ENCODE data around the gene ATP11C.
"Not testable (repeated sequence)": the region's sequence is repeated elsewhere in the genome, so short reads cannot be mapped to it uniquely, and the experiment has no call there.

The ATP11C gene

DNA sequence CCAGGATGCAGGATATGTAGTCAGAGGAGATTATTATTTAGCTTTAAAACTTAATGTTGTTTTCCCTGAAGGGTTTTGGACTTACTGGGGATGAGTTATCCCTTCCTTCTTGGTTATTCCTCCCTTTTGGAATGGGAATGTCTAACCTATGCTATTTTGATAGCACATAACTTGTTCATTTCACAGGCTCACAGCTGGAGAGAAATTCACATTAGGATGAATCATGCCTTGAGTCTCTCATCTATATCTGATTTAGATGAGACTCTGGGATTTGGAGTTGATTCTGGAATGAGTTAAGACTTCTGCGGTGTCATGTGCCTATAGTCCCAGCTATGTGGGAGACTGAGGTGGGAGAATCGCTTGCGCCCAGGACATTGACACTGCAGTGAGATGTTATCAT lies 81.1 kb downstream of the ATP11C start:
- DNase-seq = no peak

DNA sequence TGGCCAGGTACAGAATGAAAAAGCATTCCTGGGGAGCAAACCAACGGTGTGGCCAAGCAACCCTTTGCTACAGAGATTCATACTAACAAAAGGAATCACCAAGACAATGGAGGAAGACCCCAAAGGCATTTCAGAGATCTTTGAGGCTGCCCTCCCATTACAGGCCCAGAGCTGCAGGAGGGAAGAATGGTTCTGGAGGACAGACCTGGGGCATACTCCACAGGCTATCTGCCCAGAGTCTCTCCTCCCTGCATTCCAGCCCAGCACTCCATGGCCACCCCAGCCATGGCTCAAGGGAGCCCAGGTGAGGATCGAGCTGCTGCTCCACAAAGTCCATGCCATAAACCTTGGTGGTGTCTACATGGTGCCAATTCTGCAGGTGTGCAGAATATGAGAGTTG lies 81.9 kb downstream of the ATP11C start:
- no peak for DNase-seq

DNA sequence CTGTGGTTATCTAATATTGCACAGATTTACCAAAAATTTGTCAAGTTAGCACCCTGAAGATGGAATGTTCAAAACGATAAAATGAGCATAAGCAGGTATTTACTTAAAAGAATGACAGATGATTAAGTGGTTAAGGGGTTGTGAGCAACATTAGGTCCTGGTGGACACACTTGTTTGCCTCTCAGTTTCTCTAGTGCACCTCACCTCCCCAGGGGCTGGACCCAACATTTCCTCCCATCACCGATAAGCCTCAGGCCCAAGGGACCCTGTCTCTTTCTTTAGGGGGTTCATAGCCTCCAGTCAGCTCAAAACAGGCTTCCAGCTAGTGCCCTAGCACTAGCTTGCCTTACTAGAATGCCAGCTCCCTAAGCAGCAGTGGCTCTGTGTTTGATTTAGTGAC lies 88.0 kb downstream of the ATP11C start:
- no peak for DNase-seq

DNA sequence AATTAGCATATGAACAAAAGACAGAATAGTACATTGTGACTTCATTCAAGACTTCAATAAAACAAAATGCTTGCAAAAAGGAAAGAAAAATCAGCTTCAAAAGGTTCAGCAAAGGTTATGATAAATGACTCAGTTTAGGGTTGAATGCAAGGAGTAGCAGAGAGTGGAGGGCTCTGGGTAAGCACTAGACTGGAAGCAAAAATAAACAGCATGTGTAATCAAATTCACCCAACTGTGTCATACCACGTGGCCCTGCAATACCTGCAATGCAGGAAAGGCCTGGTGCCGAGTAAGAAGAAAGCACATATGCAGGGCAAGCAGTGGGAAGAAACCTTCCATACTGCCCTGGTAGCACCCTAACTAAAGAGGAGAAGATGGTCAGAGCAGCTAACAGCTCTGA lies 88.7 kb downstream of the ATP11C start:
- no peak for DNase-seq

DNA sequence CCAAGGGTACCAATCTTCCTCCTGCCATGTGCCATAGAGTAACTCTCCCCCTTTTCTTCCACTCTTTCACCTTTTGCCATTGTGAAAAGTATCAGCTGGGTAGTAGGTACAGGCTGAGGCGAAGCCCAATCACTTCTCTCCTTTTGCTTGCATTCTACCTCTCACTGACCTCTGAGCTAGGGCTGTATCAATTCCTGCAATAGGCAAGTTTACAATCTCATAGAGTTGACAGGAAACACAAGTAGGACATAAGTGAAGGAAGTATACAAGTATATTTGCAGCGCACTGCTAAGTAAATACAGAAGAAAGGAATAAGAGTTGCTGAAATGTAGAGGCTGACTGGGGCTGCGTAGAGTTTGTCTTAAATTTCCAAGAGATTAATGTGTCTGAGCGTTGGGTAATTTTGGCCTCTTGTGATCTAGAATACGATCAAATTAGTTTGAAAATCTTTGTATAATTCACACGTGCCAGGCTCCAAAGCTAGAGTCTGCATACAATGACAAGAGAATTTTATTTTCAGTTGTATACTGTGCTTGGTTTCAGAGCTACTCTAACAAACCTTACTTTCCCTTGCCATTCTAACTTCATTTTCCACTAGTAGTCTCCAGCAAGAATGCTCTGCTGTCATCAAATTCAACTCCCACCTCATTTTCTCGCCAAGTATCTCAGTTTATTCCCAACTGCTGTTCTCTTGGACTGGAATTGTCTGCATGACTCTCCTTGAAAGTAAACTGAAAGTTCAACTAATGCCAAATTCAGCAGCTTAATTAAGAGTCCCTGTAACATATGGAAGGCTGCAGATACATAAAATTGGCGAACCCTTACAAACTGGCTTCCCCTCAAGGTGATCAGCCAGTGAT lies 90.3 kb downstream of the ATP11C start:
- DNase-seq = no peak

DNA sequence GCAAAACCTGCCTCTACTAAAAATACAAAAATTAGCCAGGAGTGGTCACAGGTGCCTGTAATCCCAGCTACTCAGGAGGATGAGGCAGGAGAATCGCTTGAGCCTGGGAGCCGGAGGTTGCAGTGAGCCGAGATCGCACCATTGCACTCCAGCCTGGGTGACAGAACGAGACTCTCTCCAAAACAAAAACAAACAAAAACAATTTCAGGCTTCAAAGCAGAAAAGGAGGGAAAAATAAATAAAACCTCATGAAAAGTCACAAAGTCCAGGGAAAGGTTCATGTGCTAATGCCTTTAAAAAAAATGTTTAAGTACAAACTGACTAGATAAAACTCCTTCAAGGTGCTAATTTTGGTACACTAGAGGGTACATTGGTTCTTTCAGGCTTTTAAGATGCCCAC lies 96.5 kb downstream of the ATP11C start:
- not testable (repeated sequence) for DNase-seq

DNA sequence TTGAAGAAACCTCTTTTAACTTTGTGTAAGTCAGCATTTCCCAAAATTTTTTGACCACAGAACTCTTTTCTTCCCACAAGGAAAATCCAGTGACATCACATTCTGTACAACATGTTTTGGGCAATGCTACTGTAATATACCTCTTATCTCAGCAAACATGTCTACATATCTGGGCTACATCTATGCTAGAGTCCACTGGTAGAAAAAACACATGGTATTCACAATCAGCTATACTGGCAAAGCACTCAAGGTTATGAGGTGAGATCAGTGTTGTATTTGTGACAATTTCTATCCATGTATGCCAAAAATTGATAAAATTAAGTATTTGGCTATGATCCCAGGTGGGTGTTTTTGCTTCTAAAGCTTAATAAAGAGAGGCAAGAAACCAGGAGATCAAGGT lies 98.0 kb downstream of the ATP11C start:
- no peak for DNase-seq

DNA sequence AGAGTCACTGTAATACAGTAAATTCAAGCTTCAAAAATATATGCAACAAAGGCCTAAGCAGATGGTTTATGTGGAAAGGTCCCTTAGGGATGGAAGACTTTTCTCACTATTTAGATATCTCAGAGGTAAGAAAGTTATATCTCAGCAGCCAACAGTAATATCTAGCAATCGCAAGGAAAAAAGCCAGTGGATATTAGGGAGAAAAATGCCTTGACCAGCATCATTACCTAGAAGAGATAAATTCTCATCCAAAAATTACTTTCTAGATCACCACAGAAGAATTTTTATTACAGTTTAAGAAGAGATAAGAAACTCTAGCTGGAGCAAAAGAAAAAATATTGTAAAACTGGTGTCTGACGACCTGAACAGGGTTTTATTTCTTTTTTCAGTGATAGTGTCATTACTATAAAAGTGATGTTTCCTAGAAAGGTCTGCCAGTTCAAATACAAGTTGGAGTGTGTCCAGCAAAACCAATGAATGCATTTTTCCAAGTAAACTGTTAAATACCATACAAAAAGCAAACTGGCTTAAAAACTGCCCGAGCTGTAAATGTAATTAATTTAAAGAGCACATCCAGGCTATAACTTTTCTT lies 100.0 kb downstream of the ATP11C start:
- no peak for DNase-seq

DNA sequence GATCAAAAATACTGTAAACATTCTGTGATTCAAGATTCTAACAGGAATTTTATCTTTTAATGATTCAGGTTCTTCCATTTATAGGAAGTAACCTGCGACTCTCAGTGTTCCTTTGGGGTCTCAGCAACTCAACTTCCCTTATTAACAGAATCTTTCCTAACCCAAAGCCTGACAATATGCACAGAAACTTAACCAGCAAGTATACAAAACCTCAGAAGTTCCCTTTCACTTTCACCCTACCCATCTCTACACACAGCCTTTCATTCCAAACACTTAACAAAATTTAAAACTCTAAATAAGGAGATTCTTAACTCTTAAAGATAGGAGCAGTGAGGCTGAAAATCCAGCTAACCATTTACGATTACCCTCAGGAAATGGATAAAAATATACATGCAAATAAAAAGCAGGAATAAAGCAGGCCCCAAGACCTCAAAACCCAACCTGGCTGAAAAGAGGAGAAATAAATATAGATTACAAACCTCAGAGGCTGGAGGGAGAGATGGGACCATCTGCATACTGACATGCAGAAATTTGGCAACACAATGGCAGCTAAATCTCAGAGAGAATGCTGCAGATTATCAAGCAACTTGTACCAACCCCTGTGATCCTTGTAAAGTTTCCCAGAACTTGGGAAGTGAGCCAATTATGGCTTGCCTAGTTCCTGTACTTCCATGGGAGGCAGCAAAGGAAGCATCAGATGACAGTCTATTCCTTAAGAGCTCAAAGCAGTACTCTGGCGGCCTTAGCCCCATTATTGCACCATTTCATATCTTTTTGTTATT lies 101.0 kb downstream of the ATP11C start:
- no peak for DNase-seq

DNA sequence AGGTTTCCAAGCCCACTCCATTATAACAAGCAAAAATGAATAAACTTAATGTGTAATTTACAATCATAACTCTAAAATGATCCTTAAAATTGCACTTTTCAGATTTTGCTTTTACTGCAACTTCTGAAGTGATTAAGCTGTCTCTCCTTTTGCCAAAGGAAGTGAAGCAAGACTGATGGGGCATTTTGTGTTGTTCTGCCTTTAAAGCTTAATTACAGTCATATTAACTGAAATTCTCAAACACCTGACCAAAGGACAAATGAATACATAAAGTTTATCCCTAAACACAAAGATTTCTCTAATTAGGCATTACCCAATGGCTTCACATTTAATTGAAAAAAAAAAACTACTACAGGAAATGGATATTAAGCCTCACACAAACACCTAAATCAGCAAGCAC lies 101.8 kb downstream of the ATP11C start:
- DNase-seq = no peak

DNA sequence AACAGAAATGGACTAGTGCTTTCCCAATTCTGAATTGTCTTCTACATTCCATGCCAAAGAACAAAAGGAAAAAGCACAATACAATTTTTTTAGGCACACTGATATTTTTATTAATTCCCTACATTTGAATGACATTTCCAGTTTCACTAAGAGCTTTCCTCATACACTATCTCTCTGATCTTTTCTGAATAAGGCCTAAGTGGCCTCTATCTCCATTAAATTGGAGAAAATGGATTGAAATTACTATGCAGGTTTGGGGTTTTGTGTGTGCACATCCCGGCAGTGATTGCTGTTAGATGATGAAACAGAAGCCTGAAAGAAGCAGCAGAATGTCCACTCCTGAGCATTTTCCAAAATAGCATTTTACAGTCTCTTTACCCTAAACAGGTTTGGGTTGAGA lies 104.0 kb downstream of the ATP11C start:
- no peak for DNase-seq

DNA sequence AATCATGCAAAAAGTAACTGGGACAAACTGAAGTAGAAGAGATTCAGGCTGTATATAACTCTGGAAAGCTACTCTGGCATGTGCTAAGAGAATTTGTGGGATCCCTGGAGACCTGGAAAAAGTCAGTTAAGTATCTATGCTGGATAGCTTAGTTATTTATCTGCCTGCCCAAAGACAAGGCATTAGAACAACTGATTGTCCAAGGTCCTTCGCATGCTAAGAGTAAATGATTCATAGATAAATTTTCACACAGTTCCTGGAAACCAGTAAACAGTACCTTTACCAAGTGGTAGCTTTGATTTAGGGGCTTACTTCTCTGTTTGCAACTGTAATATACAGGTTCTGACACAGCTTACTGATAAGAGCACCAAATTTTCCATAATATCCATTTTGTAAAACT lies 104.8 kb downstream of the ATP11C start:
- DNase-seq = no peak

DNA sequence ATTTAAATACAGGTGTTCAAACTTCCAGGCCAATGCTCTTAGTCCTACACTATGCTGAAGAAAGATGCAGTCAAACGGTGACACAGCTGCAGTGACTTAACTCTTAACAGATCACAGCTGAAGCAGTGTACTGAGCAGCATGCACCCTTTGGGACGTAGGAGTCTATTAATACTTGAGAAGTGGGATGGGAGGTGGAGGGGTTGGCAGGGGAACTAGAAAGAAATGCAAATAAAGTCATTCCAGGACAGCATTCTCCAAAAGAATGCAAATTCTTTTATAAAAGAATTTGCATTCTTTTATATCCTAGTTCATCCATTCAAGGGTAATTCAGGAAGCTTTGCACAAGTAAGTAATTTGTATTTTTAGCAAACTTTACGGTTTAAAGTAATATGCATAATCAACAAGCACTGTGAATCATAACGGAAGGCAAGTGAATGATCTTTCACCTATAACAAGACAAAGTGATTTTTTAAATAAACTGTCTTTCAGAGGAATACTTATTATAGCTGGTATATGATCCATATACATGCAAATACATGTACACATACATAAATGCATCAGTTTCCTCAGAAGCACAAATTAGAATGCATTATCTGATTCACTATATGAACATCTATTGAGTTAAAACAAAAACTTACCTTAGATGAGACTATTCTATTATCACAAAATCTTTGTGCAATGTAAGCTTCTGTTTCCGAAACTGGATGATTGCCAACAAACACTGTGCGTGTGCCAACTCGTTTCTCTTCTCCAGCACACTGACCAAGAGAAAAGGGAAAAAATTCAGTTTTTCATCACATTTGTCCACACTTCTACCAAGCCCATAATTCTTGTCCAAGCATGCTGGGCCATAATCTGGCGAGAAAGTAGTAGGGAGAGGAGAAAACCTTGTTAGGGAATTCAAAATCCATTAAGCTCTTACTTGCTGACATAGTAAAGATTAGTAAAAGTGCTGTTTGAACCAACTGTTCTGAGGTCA lies 106.5 kb downstream of the ATP11C start:
- DNase-seq = no peak

DNA sequence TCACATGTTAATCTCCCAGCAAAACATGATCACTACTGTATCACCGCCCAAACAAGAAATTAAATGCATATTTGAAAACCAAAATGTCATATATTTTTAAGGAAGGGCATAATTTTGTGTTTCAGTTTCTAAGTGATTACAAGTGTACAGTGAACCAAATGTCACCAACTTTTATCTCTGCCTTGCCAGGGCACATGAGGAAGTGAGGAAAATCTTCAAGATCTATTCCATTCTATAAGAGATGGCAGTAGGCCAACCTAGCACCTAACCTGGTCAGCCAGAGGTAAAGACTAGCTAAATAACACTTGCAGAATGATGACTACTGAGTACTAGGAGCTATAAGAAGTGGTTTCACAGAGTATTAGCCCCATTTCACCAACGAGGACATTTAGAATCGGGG lies 107.2 kb downstream of the ATP11C start:
- no peak for DNase-seq

DNA sequence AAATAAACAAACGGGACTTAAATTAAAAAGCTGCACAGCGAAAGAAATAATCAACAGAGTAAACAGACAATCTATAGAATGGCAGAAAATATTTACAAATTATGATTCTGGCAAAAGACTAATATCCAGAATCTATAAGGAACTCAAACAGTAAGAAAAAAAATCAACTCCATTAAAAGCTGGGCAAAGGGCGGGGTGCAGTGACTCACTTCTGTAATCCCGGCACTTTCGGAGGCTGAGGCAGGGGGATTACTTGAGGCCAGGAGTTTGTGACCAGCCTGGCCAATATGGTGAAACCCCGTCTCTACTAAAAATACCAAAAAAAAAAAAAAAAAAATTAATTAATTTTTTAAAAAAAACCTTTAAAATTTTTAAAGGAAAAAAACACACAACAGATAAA lies 109.0 kb downstream of the ATP11C start:
- no peak for DNase-seq

DNA sequence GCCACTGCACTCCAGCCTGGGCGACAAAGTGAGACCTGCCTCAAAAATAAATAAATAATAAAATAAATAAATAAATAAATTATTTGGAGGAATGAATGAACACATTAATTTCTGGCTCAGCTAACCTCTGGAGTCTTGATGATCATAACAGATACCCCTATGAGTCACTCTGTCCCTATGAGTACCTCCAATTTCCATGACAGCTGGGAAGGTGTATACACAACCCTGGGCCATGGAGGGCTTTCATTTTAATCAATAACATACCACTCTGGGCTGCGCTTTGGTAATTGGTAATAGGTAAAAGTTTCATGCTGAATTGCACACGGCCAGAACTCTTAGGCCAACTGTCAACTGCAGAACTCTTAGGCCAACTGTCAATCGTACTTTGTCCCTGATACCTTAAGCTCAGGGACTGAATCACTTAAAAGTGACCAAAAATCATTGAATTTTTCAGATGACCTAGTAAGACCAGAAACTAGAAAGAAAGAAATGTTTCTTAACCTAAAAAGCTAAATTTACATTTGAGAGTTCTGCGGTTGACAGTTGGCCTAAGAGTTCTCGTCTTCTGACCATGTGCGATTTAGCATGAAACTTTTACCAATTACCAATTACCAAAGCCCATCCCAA lies 112.4 kb downstream of the ATP11C start:
- DNase-seq = no peak

DNA sequence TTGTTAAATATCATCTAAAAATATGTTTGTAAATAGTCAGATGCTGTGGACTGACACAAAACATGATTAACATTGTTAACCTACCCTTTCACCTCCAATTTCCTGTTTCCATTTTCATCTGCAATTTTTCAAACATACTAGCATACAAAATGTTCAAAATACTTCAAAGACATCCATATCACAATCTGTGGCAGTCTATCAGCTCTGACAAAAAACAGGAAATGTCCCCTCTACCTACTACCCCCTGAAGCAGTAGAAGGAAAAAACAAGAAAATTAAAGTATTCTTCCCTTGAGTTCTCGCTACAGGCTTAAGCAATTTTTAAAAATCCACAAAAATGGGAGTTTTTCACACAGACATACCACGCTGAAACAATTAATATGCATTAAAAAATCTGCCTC lies 116.6 kb downstream of the ATP11C start:
- DNase-seq = no peak

DNA sequence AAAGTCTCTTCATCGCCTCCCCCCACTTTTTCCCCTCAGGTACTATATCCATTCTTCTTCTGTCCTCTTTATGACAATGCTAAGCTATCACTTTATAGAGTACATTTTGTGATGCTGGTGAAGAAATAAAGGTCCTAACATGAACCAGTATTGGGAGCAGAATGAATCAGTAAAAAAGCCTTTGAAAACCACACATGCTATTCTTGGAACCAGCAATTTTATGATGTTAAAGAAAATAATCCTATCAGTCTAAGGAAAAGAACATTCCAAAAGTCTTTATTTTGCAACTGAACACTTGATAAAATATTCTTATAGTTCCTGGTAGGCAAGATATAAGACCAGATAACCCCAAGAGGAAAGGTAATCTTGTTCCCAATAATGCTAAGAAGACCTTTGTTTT lies 117.1 kb downstream of the ATP11C start:
- no peak for DNase-seq

DNA sequence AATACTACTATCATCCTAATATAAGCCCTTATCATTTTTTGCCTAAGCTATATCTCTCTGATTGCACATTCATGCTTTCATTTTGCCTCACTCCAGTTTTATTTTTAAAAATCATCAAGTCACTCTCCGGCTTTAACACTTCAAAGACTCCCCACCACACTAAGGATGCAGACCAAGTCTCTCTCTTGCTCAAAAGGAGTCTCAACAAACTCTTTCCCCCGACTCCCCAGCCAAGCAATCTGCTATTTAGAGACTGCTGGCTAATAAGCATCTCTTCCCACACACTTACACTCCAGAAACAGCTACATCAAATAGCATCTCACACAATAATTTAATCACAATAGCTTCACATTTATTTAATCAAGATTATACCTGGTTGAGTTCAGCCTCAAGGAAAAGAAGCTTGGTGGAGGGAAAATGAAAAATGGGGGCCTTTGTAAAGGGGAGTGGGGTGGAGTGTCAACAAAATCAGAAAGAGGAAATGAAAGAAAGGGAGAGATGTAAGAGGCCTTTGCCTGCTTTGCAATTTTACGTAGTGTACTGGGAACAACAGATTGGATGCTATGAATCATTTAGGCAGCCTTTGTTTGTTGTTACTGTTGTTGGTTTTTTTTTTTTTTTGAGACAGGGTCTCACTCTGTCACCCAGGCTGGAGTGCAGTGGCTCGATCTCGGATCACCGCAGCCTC lies 120.8 kb downstream of the ATP11C start:
- DNase-seq = no peak

DNA sequence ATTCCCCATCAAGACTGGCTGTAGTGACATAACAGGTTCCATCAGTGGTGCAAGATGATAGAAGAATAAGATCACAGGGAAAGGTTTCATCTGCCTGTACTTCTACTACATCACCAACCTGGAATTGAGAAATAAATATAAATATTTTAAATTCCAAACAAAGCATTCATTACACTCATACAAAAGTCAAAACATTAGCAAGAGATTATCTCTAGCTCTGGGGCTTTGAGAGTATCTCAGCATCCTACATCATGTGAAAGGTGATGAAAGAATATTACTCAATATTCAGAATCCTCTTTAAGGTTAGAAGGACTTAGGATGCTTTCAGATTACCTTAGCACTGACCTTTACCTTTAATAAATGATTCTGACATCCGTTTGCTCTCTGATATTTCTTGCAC lies 128.4 kb downstream of the ATP11C start:
- DNase-seq = no peak

DNA sequence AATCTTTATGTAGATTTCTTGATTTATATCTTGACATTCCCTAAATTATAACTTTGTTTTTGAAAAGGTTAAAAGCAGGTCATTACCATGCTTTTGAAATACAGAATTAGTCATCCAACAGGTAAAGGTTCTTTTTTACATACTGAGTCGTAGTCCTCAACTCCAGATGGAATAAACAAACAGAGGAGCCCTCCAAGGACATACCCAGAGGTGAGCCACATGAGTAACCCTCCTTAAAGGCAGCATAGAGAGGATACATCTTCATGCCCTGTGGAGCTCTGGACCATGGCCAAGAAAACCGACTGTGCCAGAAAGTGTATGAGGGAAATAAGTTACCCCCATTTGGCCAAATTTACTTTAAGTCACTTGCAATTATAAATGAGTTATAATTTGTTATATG lies 129.6 kb downstream of the ATP11C start:
- no peak for DNase-seq

DNA sequence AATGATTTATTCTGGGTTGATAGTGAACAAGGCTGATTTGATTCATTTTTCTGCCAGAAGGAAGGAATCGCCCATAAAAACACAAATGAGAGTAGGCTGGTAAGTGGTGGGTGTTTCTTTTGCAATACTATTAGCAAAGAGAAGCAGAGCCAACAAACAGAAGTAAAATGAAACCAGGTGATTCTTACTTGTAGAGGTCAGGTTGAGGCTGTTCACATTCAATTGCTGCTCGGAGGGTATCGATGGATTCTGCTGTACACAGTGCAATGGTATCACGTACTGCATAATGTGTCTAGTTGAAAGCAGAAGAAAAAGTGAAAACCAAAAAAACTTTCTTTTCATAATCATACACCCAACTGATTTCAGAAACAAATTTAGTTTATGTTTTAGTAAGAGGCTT lies 130.8 kb downstream of the ATP11C start:
- no peak for DNase-seq

Data from CD4-positive, alpha-beta T cell treated with Interferon gamma for 1 hour (primary cell).